ENCODE data around the gene DRP2. TPM values are rescaled to one million over a fixed set of nuclear protein-coding genes. Genes with fewer than 3 reads are reported as not detected.
"Not testable (repeated sequence)": the region's sequence is repeated elsewhere in the genome, so short reads cannot be mapped to it uniquely, and the experiment has no call there.

The DRP2 gene, protein sequence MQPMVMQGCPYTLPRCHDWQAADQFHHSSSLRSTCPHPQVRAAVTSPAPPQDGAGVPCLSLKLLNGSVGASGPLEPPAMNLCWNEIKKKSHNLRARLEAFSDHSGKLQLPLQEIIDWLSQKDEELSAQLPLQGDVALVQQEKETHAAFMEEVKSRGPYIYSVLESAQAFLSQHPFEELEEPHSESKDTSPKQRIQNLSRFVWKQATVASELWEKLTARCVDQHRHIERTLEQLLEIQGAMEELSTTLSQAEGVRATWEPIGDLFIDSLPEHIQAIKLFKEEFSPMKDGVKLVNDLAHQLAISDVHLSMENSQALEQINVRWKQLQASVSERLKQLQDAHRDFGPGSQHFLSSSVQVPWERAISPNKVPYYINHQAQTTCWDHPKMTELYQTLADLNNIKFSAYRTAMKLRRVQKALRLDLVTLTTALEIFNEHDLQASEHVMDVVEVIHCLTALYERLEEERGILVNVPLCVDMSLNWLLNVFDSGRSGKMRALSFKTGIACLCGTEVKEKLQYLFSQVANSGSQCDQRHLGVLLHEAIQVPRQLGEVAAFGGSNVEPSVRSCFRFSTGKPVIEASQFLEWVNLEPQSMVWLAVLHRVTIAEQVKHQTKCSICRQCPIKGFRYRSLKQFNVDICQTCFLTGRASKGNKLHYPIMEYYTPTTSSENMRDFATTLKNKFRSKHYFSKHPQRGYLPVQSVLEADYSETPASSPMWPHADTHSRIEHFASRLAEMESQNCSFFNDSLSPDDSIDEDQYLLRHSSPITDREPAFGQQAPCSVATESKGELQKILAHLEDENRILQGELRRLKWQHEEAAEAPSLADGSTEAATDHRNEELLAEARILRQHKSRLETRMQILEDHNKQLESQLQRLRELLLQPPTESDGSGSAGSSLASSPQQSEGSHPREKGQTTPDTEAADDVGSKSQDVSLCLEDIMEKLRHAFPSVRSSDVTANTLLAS
- 1.6 TPM for total RNA-seq
- polyA plus RNA-seq (ENCODE audit: insufficient read depth in 1 of 8, insufficient read length in 8 of 8, low replicate concordance in 1 of 8), result 1 to 10 TPM; 1.7 to 3.9 (median 2.9) TPM
- long read RNA-seq, donor 1, result 0 reads
- long read RNA-seq, donor 2, result 0 reads
- long read RNA-seq, donor 3, result 0 reads
- long read RNA-seq, donor 4, result 0 reads
- long read RNA-seq, donor 5, result 0 reads
- long read RNA-seq, donor 6, result 0 reads
- long read RNA-seq, donor 7, result 0 reads
- long read RNA-seq, donor 8, result 0 reads
- long read RNA-seq, donor 9, result 0 reads
- long read RNA-seq, donor 10, full-length matches to known transcripts, result 1 of 1 reads
- long read RNA-seq, donor 10, partial matches to known transcripts, result 0 of 1 reads
- long read RNA-seq, donor 10, other reads (novel, unspliced or antisense), result 0 of 1 reads
- long read RNA-seq, donor 11, result 0 reads

DNA sequence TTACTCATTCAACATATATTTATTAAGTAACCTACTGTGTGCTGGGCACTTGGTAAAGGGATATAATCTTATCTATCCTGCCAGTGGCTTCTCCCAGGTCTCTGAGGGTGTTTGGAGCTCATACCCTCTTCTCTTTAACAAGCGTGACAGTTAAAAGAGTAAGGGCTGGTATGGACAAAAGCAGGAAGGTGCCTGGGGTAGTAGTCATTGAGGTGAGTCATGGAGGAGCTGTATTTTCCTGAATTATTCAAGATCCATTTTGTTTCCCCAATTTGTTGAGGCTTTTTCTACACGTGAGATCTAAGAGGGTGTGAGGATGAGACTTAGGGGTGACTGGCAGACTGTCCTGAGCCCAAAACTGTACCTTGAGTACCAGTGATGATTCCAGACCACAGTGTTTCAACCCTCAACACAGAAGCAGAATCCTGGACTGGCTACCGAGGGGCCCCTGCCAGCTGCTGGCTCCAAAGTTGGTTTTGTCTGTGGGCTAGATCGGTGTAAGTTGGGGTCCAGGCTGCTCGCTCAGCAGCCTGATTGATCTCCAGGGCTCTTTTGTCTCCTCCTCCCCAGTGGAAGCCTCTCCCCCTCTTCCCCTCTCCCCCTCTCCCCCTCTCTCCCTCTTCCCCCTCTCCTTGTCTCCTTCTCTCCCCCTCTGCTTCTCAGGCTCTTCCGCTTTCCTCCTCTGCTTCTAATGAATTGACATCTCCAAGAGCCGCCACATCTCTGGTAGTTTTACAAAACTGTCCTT is at the start of gene DRP2:
DRP2 (plus strand) TSS at position 671 of the 748 bp plus-strand sequence. CDS start 11,862 bp downstream, outside the sequence.
- no peaks in the 10 kb centered on the region for H3K4me1 ChIP-seq (ENCODE audit: control insufficient read depth, insufficient read depth, low read length)
- 20% methylated on average over 2 of the region's 7 CpGs for WGBS (ENCODE audit: insufficient coverage)
- H3K9me3 ChIP-seq (replicated peaks; ENCODE audit: control insufficient read depth, low read depth, low read length), result no peaks in the 10 kb centered on the region
- DNase-seq, result no peak
- peaks cover 28% of the 10 kb centered on the region for H3K27me3 ChIP-seq (ENCODE audit: control insufficient read depth, insufficient read depth, low read length)
- peak within 1 kb of the TSS; percentile 9 for H3K4me3 ChIP-seq (ENCODE audit: low read length)
- H3K36me3 ChIP-seq (ENCODE audit: control insufficient read depth, insufficient read depth, low read length), result no peaks in the 10 kb centered on the region
- H3K27ac ChIP-seq (ENCODE audit: low read length), result peak within 1 kb of the TSS; percentile 59

DNA sequence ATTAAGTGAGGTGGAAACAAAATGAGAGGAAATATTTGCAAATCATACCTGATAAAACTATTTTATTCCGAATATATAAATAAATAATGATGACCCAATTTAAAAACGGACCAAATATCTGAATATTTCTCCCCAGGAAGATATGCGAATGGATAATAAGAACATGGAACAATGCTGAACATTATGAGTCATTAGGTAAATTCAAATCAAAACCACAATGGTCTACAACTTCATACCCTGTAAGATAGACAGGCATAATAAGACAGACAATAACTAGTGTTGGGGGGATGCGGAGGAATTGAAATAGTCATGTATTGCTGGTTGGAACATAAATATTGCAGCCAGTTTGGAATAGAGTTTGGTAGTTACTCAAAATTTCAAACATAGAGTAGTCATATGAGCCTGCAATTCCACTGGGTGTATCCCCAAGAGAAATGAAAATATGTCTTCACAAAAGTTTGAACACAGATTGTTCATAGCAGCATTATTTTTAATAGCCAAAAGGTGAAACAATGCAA is 47.6 kb upstream of the DRP2 start:
- WGBS (ENCODE audit: insufficient coverage), result no CpG with 5 or more reads among the region's 4 CpGs
- no peak for DNase-seq

DNA sequence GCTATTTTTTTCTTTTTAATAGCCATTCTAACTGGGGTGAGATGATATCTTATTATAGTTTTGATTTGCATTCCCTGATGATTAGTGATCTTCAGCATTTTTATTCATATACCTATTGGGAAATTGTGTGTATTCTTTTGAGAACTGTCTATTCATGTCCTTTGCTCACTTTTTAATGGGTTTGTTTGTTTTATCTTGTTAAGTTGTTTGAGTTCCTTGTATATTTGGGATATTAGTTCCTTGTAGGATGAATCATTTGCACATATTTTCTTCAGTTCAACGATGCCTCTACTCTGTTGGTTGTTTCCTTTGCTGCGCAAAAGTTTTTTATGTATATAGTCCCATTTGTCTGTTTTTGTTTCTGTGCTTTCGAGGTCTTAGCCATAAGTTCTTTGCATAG is 43.1 kb upstream of the DRP2 start:
- H3K27ac ChIP-seq (ENCODE audit: low read length), result no peak overlapping the region
- H3K9me3 ChIP-seq (replicated peaks; ENCODE audit: control insufficient read depth, low read depth, low read length), result no peaks in the 10 kb centered on the region
- WGBS (ENCODE audit: insufficient coverage), result no CpG with 5 or more reads among the region's 3 CpGs
- H3K4me1 ChIP-seq (ENCODE audit: control insufficient read depth, insufficient read depth, low read length), result no peaks in the 10 kb centered on the region
- peaks cover 10% of the 10 kb centered on the region for H3K27me3 ChIP-seq (ENCODE audit: control insufficient read depth, insufficient read depth, low read length)
- no peaks in the 10 kb centered on the region for H3K36me3 ChIP-seq (ENCODE audit: control insufficient read depth, insufficient read depth, low read length)
- DNase-seq, result no peak
- no peak overlapping the region for H3K4me3 ChIP-seq (ENCODE audit: low read length)

More for the DNA sequence above, 47.6 kb upstream of the DRP2 start:
- Histone ChIP-seq H3K9me3 (replicated peaks; ENCODE audit: control insufficient read depth, low read depth, low read length) (no peaks in the 10 kb centered on the region), H3K27ac (ENCODE audit: low read length) (no peak overlapping the region), H3K27me3 (ENCODE audit: control insufficient read depth, insufficient read depth, low read length) (peaks cover 4% of the 10 kb centered on the region), H3K4me1 (ENCODE audit: control insufficient read depth, insufficient read depth, low read length) (no peaks in the 10 kb centered on the region), H3K36me3 (ENCODE audit: control insufficient read depth, insufficient read depth, low read length) (no peaks in the 10 kb centered on the region), H3K4me3 (ENCODE audit: low read length) (no peak overlapping the region)

DNA sequence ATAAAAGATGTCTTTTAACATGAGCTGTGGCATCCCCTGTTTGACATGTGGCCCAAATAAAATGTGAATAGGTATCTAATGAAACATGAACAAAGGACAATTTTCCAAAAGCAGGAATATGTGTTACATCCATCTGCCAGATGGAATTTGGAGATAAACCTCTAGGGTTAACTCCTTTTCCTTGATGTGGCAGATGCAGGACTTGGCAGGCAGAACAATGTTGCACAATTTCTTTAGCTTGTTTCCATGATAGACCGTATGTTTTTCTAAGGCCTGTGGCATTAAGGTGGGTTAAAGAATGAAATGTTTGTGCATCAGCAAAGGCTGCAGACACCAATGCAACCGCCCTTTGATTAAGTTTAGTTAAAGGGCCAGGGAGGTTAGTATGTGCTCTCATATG is 34.7 kb upstream of the DRP2 start:
- 44% methylated on average over 2 of the region's 2 CpGs for WGBS (ENCODE audit: insufficient coverage)

DNA sequence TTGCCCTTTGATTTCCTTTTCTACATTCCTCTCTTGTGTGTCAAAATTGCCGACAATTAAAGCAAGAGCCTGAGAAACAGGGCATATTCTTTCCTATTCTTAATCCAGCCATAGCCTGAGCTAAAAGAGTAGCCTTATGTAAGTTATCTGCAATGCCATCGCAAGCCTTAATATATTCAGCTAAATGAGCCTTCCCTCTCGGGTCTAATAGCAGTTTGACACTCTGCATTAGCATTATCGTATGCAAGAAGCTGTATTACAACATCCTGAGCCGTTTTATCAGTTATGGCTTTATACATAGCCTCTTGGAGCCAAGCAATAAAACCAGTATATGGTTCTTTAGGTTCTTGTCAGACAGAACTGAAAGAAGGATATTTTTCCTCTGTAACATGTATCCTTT is 31.6 kb upstream of the DRP2 start:
- 40% methylated on average over 1 of the region's 5 CpGs for WGBS (ENCODE audit: insufficient coverage)

More for the DNA sequence above, 34.7 kb upstream of the DRP2 start:
- not testable (repeated sequence) for H3K36me3 ChIP-seq (ENCODE audit: control insufficient read depth, insufficient read depth, low read length); H3K4me3 ChIP-seq (ENCODE audit: low read length); DNase-seq; H3K27me3 ChIP-seq (ENCODE audit: control insufficient read depth, insufficient read depth, low read length); H3K27ac ChIP-seq (ENCODE audit: low read length); H3K9me3 ChIP-seq (replicated peaks; ENCODE audit: control insufficient read depth, low read depth, low read length); H3K4me1 ChIP-seq (ENCODE audit: control insufficient read depth, insufficient read depth, low read length)

DNA sequence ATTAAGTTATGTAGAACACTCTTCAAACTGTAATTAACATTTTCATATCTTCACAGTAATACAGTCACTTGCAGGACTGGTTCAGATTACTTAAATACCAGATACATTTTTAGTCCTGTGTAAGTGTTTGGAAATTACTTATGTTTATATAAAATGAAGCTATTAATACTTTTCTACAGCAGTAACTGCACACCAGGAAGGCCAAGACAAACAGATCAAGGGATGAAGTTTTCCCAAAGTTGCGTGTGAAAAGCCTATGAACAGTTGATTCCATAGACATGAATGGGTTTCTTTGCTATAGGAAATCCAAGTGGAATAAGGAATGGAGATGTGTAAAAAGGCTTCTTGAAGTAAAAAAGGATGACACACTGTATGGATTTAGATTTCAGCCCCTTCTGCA is 28.9 kb upstream of the DRP2 start:
- WGBS (ENCODE audit: insufficient coverage), result no CpG with 5 or more reads among the region's 1 CpG
- DNase-seq, result no peak
- peaks cover 4% of the 10 kb centered on the region for H3K9me3 ChIP-seq (replicated peaks; ENCODE audit: control insufficient read depth, low read depth, low read length)
- no peak overlapping the region for H3K27ac ChIP-seq (ENCODE audit: low read length)
- H3K36me3 ChIP-seq (ENCODE audit: control insufficient read depth, insufficient read depth, low read length), result no peaks in the 10 kb centered on the region
- peaks cover 12% of the 10 kb centered on the region for H3K27me3 ChIP-seq (ENCODE audit: control insufficient read depth, insufficient read depth, low read length)
- H3K4me1 ChIP-seq (ENCODE audit: control insufficient read depth, insufficient read depth, low read length), result no peaks in the 10 kb centered on the region
- H3K4me3 ChIP-seq (ENCODE audit: low read length), result no peak overlapping the region

More for the DNA sequence above, 31.6 kb upstream of the DRP2 start:
- peaks cover 12% of the 10 kb centered on the region for H3K27me3 ChIP-seq (ENCODE audit: control insufficient read depth, insufficient read depth, low read length)
- DNase-seq; H3K9me3 ChIP-seq (replicated peaks; ENCODE audit: control insufficient read depth, low read depth, low read length); H3K36me3 ChIP-seq (ENCODE audit: control insufficient read depth, insufficient read depth, low read length); H3K4me3 ChIP-seq (ENCODE audit: low read length); H3K4me1 ChIP-seq (ENCODE audit: control insufficient read depth, insufficient read depth, low read length); H3K27ac ChIP-seq (ENCODE audit: low read length): not testable (repeated sequence)

DNA sequence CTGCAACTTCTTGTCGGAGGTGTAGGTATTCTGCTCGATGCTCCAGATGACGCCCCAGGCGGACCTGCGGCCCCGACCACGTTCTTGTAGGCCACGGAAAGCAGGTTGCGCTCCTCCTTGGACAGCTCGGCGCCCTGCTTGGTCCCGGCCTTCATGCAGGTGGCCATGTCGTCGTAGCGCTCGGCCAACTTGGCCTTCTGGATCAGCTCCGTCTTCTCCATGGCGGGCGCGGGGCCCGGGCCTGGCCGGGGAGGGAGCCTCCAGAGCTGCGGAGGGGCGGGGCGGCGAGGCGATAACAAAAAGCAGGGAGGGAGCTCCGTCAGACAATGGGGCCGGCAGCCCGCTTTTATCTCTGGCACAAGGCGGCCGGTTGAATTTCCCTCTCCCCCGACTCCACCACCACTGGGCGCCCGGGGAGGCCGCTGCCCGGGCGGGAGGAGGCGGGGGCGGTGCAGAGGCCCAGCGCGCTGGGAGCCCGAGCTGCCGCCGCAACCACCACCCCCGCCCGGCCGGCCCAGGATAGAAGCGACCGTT is 28.3 kb upstream of the DRP2 start:
- H3K36me3 ChIP-seq (ENCODE audit: control insufficient read depth, insufficient read depth, low read length), result no peaks in the 10 kb centered on the region
- peak overlapping the region; percentile 22 for H3K4me3 ChIP-seq (ENCODE audit: low read length)
- H3K4me1 ChIP-seq (ENCODE audit: control insufficient read depth, insufficient read depth, low read length), result no peaks in the 10 kb centered on the region
- no peak overlapping the region for H3K27ac ChIP-seq (ENCODE audit: low read length)
- H3K9me3 ChIP-seq (replicated peaks; ENCODE audit: control insufficient read depth, low read depth, low read length), result peaks cover 4% of the 10 kb centered on the region
- peak; percentile 19 for DNase-seq
- 31% methylated on average over 29 of the region's 50 CpGs for WGBS (ENCODE audit: insufficient coverage)
- H3K27me3 ChIP-seq (ENCODE audit: control insufficient read depth, insufficient read depth, low read length), result peaks cover 12% of the 10 kb centered on the region

DNA sequence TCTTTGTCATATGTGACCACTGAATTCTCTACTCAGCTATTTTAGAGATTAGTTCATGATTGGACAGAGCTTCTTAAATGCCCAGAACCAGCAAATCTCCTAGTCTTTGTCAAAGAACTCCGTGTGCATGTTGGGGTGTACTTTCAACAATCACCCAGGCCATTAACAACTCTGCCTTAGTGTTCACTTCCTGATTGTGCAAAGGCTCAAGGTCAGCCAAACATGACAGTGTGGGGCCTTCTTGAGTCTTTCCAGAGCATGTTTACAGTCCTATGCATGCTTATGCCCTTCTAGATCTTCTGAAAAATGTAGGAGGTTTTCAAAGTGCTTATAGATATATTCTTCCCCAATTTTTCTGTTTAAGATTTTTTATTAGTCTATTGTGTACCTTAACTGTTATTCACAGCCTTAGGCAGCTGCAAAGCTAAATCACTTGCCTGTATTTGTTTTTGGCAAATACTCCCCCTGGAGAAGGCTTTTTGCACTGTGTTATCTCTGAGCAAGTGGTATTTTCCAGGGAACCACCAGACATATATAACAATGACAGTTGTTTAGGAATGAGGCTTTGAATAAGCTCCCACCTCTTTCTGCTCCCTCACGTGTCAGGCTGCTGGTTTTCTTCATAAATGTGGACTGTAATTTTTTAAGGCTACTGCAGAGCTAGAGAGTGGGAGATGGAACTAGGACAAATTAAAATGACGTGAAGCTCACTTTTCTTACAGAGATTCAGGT is 24.0 kb upstream of the DRP2 start:
- no peaks in the 10 kb centered on the region for H3K9me3 ChIP-seq (replicated peaks; ENCODE audit: control insufficient read depth, low read depth, low read length)
- no CpG with 5 or more reads among the region's 3 CpGs for WGBS (ENCODE audit: insufficient coverage)
- H3K4me1 ChIP-seq (ENCODE audit: control insufficient read depth, insufficient read depth, low read length), result no peaks in the 10 kb centered on the region
- no peak for DNase-seq
- no peak overlapping the region for H3K27ac ChIP-seq (ENCODE audit: low read length)
- peaks cover 9% of the 10 kb centered on the region for H3K27me3 ChIP-seq (ENCODE audit: control insufficient read depth, insufficient read depth, low read length)
- H3K36me3 ChIP-seq (ENCODE audit: control insufficient read depth, insufficient read depth, low read length), result no peaks in the 10 kb centered on the region
- H3K4me3 ChIP-seq (ENCODE audit: low read length), result no peak overlapping the region

Data from muscle of leg (tissue), 16 donors.